NCI-H2196 treated with DMSO at 0.1 percent for 48 hours (cell line): ENCODE data around the gene MYCBP2.
"Not testable (repeated sequence)": the region's sequence is repeated elsewhere in the genome, so short reads cannot be mapped to it uniquely, and the experiment has no call there.

ENCODE experiments used
- DNase-seq: peaks from one replicate; lab custom pipeline; 2025; ENCODE audit not compliant: unreplicated experiment; lab: John Stamatoyannopoulos, UW

Gene MYCBP2

GRCh38 chr13:77038907-77039480 lies 287.9 kb downstream of the MYCBP2 start:
- no peak for DNase-seq

DNA sequence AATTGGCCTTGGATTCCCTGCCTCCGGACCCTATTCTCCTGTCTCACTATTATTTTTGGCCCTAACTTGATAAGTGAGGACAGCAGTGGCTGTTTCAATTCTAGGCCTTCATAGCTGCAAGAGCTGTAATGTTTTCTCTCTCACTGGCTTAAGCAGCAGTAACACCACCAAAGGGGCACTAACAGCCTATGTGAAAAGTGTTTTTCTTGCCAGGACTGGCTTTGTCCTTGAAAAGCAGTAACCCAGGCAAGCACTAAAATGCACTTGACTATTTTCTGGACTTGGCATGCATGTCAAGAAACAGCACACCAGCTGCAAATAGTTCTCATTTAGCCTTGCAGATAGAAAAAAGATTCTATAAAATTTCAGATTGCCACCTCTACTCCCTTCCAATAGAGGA lies 290.6 kb downstream of the MYCBP2 start:
- no peak for DNase-seq

DNA sequence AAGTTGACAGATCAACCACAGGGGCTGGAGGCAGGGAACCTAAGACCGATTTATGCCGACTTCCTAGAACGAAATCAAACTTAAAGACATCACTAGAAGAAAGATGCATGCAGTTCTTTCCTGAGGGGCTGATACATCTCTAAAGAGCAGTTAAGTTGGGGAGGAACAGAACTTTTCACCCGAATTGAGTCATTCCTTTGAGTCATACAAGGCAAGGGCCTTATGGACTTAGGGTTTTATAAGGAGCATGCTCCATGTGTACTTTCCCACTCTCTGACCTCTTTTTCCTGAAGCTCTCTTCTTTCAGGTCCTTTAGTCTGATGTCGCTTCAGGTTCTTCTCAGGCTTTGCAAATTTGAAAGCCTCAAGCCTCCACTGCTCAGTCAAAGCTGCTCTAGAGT lies 292.0 kb downstream of the MYCBP2 start:
- no peak for DNase-seq

GRCh38 chr13:77033717-77034302 lies 293.1 kb downstream of the MYCBP2 start:
- no peak for DNase-seq

DNA sequence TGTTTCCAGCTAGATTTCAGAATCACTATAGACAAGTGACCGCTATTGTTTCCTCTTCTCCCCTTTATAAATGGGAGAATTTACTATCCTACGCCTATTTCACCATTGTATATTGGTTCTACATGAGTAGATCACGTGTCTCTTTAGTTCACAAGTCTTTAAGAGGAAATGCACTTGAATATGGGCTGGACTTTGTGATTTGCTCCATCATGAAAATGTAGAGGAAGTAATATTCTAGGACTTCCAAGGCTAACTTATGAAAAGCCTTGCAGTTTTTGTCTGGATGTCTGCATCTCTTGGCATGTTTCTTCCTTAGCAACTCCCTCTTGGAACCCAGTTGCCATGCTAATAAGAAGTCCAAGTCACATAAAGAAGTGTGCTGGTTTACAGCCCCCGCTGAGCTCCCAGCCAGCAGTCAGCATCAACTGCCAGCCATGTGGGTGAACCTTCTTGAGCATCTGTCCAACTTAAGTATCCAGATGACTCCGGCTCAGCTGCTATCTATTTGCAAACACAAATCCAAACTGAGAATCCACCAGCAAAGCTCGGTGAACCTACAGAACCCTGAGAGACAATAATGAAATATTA lies 295.1 kb downstream of the MYCBP2 start:
- DNase-seq = no peak

- no peak for DNase-seq
These were observed 297.5 kb downstream of the MYCBP2 start for GRCh38 chr13:77029436-77029835.

GRCh38 chr13:77028202-77028601 lies 298.7 kb downstream of the MYCBP2 start:
- DNase-seq = peak; percentile 17

DNA sequence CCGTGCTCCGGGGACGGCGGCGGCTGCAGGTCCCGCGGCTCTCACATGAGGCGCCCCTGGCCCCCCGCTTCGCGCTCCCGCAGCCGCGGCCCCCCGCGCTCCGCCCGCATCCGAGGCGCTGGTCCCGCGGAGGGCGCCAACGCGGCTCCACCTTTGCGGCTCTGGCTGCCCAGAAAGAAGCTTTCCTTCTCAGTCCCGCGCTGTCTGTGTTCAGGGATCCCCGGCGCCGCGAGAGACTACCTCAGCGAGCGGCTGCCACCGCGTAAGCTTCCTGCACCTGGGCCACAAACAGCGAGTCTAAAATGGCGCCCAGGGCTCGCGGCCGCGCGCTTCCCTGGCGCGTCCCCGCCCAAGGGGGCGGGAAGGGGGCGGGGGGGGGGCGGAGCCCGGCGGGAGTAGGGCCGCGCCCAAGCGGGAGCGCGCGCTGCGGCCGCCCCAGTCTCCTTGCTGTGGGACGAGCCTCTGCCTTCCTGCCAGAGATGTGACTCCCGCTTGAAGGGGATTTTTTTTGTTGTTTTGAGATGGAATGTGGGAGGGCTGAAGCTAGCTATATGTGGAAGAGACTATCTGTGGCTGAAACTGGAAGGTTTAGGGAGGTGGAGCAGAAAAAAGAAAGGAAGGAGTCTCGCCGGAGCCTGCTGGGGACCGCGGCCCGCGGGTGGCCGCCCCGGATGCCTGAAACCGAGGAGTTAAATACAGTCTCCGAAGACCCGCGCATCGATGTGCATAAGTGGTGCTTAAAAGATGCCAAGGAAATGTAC lies 299.9 kb downstream of the MYCBP2 start, which contains the start of gene FBXL3:
Gene FBXL3, minus strand, starts transcription at position 299 of the 761 bp plus-strand sequence. CDS start 5,299 bp downstream, outside the sequence.
- peak; percentile 10 for DNase-seq

DNA sequence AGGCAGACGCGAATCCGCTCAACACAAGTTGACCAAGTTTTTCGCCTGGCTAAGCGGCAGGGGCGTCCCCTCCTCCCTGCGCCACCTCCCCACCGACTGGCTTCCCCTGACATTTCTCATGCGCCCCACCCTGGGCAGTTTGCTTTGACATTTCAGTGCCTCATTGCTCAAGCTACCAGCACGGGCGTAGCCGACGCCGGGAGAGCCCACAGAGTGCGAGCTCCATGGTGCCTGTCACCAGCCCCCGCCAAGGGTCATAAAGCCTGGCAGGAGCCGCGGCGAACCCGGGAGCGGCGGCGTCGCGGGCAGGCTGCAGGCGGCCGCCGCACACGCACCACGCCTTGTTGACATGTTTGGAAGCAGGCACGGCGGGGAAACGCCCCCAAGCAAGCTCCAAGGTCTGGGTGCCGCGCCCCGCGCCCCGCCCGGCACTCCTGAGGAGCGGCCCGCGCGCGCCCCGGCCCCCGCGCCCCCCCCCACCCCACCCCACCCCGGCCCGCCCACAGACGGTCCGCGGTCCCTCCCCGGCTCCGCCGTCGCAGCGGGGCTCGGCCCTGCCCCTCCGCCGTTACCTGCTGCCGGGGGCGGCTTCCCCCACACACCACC lies 300.5 kb downstream of the MYCBP2 start:
- DNase-seq = peak; percentile 28

DNA sequence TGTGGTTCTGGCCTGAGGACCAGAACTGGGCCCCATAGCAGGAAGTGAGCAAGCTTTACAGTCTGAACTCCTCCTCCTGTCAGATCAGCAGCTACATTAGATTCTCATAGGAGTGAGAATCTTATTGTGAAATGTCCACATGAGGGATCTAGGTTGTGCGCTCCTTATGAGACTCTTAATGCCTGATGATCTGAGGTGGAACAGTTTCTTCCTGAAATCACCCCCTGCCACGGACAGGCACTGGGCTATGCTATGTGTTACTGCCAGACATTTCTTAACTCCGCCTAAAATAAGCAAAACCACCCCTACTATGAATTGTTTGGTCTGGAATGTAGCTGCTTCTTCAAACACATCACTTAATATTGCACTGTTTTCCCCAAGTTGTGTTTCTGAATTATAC lies 304.6 kb downstream of the MYCBP2 start:
- DNase-seq = no peak

DNA sequence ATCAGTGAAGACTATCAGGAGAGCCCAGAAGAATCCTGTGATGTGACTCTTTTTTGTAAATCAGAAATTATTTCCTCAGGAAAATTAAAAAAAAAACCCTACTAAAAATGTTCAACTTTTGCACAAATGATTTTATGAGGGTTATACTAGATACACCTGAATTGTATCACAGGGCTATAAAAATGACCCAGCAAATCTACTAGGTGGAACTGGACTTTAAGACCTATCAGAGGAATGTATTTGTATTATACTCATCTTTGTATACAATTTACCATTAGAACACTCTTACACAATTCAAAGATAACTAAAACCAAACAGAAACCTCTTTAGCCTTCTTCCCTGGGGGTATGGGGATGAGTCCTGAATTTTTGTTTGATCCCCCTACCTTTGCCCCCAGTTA lies 307.1 kb downstream of the MYCBP2 start:
- no peak for DNase-seq

GRCh38 chr13:77016888-77017623 lies 309.8 kb downstream of the MYCBP2 start:
- no peak for DNase-seq

DNA sequence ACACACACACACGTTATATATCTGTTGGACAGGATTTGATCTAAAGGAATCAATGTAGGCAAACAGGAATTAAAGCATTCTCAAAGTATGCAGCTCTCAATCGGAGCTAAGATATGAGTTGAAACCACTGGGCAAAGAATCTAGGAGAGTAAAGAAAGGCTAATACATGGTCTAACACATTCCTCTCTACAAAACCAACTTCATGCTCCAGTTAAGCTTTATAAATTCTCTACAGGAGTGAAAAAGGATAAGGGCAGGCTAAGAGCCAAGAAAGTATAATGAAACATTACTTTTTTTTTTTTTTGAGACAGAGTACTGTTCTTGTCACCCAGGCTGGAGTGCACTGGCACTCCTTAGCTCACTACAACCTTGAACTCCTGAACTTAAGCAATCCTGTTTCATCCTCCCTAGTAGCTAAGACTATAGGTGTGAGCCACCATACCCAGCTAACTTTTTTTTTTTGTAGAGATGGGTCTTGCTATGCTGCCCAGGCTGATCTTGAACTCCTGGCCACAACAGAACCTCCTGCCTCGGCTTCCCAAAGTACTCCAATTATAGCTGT lies 310.6 kb downstream of the MYCBP2 start:
- DNase-seq = no peak

- DNase-seq = no peak
These were observed 311.8 kb downstream of the MYCBP2 start for GRCh38 chr13:77014906-77015685.

DNA sequence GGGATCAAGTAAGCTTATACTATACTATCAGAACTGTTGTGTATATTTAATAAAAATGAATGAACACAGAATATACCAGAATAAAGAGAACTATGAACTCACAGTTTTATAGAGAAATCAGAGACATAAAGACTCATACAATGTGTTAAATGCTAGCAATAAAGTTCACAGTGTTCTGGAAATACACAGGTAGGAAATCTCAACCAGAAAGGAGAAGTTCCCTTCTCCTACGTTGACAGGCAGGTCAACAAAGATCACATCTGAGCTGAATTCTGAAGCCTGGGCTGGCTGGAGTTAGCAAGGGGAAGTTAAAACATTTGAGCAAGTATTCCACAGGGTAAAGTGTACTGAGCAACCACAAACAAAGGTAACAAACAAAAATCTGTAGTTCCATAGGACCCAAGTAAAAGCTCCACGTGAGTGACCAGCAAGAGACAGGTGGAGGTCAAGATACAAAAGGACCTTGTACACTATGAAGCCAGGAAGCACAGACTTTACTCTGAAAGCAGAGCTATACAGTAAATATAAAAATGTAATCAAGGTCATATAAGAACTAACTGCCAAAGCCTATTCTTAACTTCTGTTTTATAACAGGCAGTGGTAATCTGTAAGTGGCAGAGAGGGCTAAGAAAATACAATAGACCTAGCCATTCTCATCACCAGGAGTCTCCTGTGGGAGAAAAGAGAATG lies 312.9 kb downstream of the MYCBP2 start:
- DNase-seq = no peak

DNA sequence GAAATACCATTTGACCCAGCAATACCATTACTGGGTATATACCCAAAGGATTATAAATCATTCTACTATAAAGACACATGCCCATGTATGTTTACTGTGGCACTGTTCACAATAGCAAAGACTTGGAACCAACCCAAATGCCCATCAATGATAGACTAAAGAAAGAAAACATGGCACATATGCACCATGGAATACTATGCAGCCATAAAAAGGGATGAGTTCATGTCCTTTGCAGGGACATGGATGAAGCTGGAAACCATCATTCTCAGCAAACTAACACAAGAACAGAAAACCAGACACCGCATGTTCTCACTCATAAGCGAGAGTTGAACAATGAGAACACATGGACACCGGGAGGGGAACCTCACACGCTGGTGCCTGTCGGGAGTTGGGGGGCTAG lies 317.2 kb downstream of the MYCBP2 start:
- DNase-seq = not testable (repeated sequence)

- no peak for DNase-seq
These were observed 317.9 kb downstream of the MYCBP2 start for GRCh38 chr13:77009011-77009410.

GRCh38 chr13:77008337-77008736 lies 318.6 kb downstream of the MYCBP2 start:
- DNase-seq = not testable (repeated sequence)

DNA sequence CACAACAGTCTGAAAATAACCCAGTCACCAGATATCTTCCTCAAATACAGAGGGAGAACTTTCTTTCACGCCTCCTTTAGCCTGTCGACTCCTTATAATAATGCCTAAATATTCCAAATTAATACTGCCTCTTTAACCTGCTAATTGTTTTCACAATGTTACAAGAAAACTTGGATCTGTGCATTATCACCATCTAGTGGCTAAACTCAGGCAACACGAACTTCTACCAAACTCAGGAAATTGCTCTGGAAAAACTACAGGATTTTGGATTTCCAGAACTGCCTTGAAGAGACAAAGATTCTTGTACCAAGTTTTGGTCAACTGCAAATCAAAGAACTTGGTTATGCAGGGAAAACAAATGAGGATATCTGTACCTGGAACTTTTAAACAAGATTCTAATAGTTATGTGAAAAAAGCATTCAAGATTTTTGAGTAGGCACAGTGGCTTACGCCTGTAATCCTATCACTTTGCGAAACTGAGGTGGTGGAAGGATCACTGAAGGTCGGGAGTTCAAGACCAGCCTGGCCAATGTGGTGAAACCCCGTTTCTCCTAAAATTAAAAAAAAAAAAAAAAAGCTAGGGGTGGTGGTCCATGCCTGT lies 324.2 kb downstream of the MYCBP2 start:
- no peak for DNase-seq
